Panc1 (cell line): ENCODE measurements around the gene MAPT.

Experiments
- POLR2AphosphoS5 ChIP-seq: IDR thresholded peaks from 2 replicates; pipeline ENCODE4 v1.6.1; 2012; ENCODE audit warnings: mild to moderate bottlenecking, low read depth, low read length, moderate library complexity
- SIN3A ChIP-seq: IDR thresholded peaks from 2 replicates; pipeline ENCODE4 v1.6.1; 2012; ENCODE audit warnings: low read depth, mild to moderate bottlenecking, low read length, moderate library complexity, borderline replicate concordance; ENCODE audit not compliant: insufficient read depth
- TCF7L2 ChIP-seq: IDR thresholded peaks from 2 replicates; pipeline ENCODE4 v1.6.1; 2011; ENCODE audit warnings: mild to moderate bottlenecking, low read depth, low read length, inconsistent platforms
- TF ChIP-seq, protein P1 (sequence below): fragments of 450-650 bp; IDR thresholded peaks from 2 replicates; pipeline ENCODE4 v1.5.1; 2017; ENCODE audit warnings: mild to moderate bottlenecking
- TF ChIP-seq, protein P2 (sequence below), 2 experiments: IDR thresholded peaks; 2 replicates each; pipeline ENCODE4 v1.6.1; 2011 to 2012; ENCODE audit warnings: low read depth in 2 of 2, control low read depth in 1 of 2, low read length in 1 of 2, mild to moderate bottlenecking in 1 of 2, moderate library complexity in 1 of 2; ENCODE audit not compliant: insufficient read depth in 1 of 2

DNA sequence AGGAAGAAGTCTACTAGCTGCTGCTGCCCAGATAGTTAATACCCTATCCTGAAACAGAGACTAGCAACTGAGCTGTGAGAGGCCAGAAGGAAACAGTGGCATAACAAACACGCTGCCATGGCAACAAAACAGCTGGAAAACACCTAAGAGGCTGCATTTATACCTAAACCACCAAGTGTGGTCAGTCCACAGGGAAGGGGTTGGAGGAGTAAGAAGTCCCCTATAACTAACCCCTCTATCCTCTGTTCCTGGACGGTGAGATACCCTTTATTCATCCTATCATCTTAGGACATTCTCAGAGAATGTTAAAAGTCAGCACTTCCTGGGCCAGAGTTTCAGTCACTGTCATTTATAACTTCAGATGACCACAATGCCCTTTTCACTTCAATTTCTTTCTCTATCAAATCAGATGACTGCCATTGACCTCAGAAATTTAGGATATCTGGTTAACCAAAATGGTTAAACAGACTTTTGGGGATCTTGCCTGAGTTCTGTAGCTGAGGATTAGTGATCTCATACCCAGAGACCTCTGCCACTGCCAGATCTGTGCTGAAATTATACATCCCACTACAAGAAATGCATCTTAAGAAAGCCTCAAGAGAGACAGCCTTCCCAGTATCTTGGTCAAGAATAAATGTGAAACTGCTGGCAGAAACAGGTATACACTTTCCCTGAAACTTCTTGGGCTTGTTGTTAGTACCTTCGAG, 140.9 kb downstream of the MAPT start:
- TF ChIP-seq, protein P1, sequence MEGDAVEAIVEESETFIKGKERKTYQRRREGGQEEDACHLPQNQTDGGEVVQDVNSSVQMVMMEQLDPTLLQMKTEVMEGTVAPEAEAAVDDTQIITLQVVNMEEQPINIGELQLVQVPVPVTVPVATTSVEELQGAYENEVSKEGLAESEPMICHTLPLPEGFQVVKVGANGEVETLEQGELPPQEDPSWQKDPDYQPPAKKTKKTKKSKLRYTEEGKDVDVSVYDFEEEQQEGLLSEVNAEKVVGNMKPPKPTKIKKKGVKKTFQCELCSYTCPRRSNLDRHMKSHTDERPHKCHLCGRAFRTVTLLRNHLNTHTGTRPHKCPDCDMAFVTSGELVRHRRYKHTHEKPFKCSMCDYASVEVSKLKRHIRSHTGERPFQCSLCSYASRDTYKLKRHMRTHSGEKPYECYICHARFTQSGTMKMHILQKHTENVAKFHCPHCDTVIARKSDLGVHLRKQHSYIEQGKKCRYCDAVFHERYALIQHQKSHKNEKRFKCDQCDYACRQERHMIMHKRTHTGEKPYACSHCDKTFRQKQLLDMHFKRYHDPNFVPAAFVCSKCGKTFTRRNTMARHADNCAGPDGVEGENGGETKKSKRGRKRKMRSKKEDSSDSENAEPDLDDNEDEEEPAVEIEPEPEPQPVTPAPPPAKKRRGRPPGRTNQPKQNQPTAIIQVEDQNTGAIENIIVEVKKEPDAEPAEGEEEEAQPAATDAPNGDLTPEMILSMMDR, result no peak
- TF ChIP-seq POLR2AphosphoS5 (no peak), SIN3A (no peak), TCF7L2 (no peak)
- TF ChIP-seq, protein P2, sequence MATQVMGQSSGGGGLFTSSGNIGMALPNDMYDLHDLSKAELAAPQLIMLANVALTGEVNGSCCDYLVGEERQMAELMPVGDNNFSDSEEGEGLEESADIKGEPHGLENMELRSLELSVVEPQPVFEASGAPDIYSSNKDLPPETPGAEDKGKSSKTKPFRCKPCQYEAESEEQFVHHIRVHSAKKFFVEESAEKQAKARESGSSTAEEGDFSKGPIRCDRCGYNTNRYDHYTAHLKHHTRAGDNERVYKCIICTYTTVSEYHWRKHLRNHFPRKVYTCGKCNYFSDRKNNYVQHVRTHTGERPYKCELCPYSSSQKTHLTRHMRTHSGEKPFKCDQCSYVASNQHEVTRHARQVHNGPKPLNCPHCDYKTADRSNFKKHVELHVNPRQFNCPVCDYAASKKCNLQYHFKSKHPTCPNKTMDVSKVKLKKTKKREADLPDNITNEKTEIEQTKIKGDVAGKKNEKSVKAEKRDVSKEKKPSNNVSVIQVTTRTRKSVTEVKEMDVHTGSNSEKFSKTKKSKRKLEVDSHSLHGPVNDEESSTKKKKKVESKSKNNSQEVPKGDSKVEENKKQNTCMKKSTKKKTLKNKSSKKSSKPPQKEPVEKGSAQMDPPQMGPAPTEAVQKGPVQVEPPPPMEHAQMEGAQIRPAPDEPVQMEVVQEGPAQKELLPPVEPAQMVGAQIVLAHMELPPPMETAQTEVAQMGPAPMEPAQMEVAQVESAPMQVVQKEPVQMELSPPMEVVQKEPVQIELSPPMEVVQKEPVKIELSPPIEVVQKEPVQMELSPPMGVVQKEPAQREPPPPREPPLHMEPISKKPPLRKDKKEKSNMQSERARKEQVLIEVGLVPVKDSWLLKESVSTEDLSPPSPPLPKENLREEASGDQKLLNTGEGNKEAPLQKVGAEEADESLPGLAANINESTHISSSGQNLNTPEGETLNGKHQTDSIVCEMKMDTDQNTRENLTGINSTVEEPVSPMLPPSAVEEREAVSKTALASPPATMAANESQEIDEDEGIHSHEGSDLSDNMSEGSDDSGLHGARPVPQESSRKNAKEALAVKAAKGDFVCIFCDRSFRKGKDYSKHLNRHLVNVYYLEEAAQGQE (IDR thresholded peaks at IDR 0.05; ENCODE audit: insufficient read depth in 1 of 2, low read depth in 2 of 2, low read length in 1 of 2), result no peak
